Activated CD4-positive, alpha-beta T cell treated with anti-CD3 and anti-CD28 coated beads, Interleukin-2, amount 10 ng/mL, durations not matched to agents 7 days and 5 days (primary cell): ENCODE data around the gene SLCO3A1. TPM values are rescaled to one million over a fixed set of nuclear protein-coding genes. Genes with fewer than 3 reads are reported as not detected.

ENCODE experiments used
- CTCF ChIA-PET: fragments of 350-600 bp; sonication (Branson Sonifier 250); formaldehyde crosslinking; loops from one replicate; lab custom pipeline; 2021; ENCODE audit warnings: antibody characterized with exemption; lab: Charles Lee
- POLR2A ChIA-PET: fragments of 350-600 bp; sonication (Branson Sonifier 250); formaldehyde crosslinking; loops from one replicate; lab custom pipeline; 2021; ENCODE audit warnings: antibody characterized with exemption; lab: Charles Lee
- DNase-seq: peaks from one replicate; pipeline ENCODE4 v3.0.0-alpha.2; 2020
- H3K27ac Mint-ChIP-seq: one replicate; pipeline ENCODE4 v1.8.0; 2021; ENCODE audit warnings: mild to moderate bottlenecking, moderate library complexity, mixed read lengths
- H3K27me3 Mint-ChIP-seq: one replicate; pipeline ENCODE4 v1.8.0; 2021; ENCODE audit warnings: mixed read lengths
- H3K36me3 Mint-ChIP-seq: one replicate; pipeline ENCODE4 v1.8.0; 2021; ENCODE audit warnings: low read depth, mixed read lengths
- H3K4me1 Mint-ChIP-seq: one replicate; pipeline ENCODE4 v1.8.0; 2021; ENCODE audit warnings: mixed read lengths
- H3K4me3 Mint-ChIP-seq: one replicate; pipeline ENCODE4 v1.8.0; 2021; ENCODE audit warnings: mild to moderate bottlenecking, moderate library complexity, mixed read lengths
- H3K9me3 Mint-ChIP-seq: one replicate; pipeline ENCODE4 v1.8.0; 2021; ENCODE audit warnings: mixed read lengths
- total RNA-seq, 2 experiments: library from RNA; stranded (reverse); gene quantifications; one replicate each; pipeline ENCODE4 v1.2.3, GENCODE V29; 2021

The SLCO3A1 gene
- 10 to 100 TPM; 41.8 to 46.8 TPM for total RNA-seq

- ChIA-PET POLR2A (interaction anchor here (0.6 to 0.8 kb wide), 2 partner anchors 147 to 542 kb away, joined by 3 read pairs; no protein-coding TSS in a partner anchor), CTCF (interaction anchor here (0.9 to 2.9 kb wide), 9 partner anchors 9 to 225 kb away, joined by 3 to 17 read pairs (median 4); no protein-coding TSS in a partner anchor)
- peak within 1 kb of the TSS; percentile 83 for H3K4me3 Mint-ChIP-seq
- peaks cover 5% of the 10 kb centered on the region for H3K27me3 Mint-ChIP-seq
- H3K4me1 Mint-ChIP-seq, result peaks cover 65% of the 10 kb centered on the region
- H3K27ac Mint-ChIP-seq, result peak within 1 kb of the TSS; percentile 87
- H3K36me3 Mint-ChIP-seq, result peaks cover 9% of the 10 kb centered on the region
- peaks cover 3% of the 10 kb centered on the region for H3K9me3 Mint-ChIP-seq
- peak; percentile 78 for DNase-seq
Observed at GRCh38 chr15:91853511-91853947, at the start of gene SLCO3A1. SLCO3A1 (plus strand) TSS chr15:91853708.

- Mint-ChIP-seq H3K27ac (no peak overlapping the region), H3K4me3 (no peak overlapping the region), H3K4me1 (no peaks in the 10 kb centered on the region), H3K36me3 (no peaks in the 10 kb centered on the region), H3K27me3 (peaks cover 15% of the 10 kb centered on the region), H3K9me3 (no peaks in the 10 kb centered on the region)
- CTCF ChIA-PET, result interaction anchor here (1.0 kb wide), 1 partner anchor 18 kb away, joined by 3 read pairs; no protein-coding TSS in a partner anchor
- POLR2A ChIA-PET, result no interaction called here
- DNase-seq, result no peak
Observed at GRCh38 chr15:91807122-91807521, 46.4 kb upstream of the SLCO3A1 start.

GRCh38 chr15:91813924-91814323 lies 39.6 kb upstream of the SLCO3A1 start:
- Mint-ChIP-seq H3K27ac (no peak overlapping the region), H3K36me3 (no peaks in the 10 kb centered on the region), H3K4me3 (no peak overlapping the region), H3K4me1 (no peaks in the 10 kb centered on the region), H3K9me3 (peaks cover 17% of the 10 kb centered on the region), H3K27me3 (peaks cover 11% of the 10 kb centered on the region)
- DNase-seq, result no peak
- CTCF ChIA-PET, result no interaction called here
- POLR2A ChIA-PET, result no interaction called here

GRCh38 chr15:91816942-91817341 lies 36.6 kb upstream of the SLCO3A1 start:
- H3K36me3 Mint-ChIP-seq, result no peaks in the 10 kb centered on the region
- H3K4me1 Mint-ChIP-seq, result no peaks in the 10 kb centered on the region
- DNase-seq, result no peak
- peaks cover 11% of the 10 kb centered on the region for H3K27me3 Mint-ChIP-seq
- peaks cover 19% of the 10 kb centered on the region for H3K9me3 Mint-ChIP-seq
- POLR2A ChIA-PET, result no interaction called here
- no peak overlapping the region for H3K4me3 Mint-ChIP-seq
- CTCF ChIA-PET, result interaction anchor here (1.1 kb wide), 1 partner anchor 33 kb away, joined by 3 read pairs; no protein-coding TSS in a partner anchor
- H3K27ac Mint-ChIP-seq, result no peak overlapping the region

GRCh38 chr15:91821458-91821857 lies 32.0 kb upstream of the SLCO3A1 start:
- no peaks in the 10 kb centered on the region for H3K4me1 Mint-ChIP-seq
- POLR2A ChIA-PET, result no interaction called here
- no peak for DNase-seq
- no peak overlapping the region for H3K4me3 Mint-ChIP-seq
- H3K36me3 Mint-ChIP-seq, result no peaks in the 10 kb centered on the region
- no peak overlapping the region for H3K27ac Mint-ChIP-seq
- H3K27me3 Mint-ChIP-seq, result peaks cover 15% of the 10 kb centered on the region
- peaks cover 2% of the 10 kb centered on the region for H3K9me3 Mint-ChIP-seq
- CTCF ChIA-PET, result interaction anchor here (1.0 kb wide), 1 partner anchor 31 kb away, joined by 3 read pairs; no protein-coding TSS in a partner anchor

- Mint-ChIP-seq H3K4me3 (no peak overlapping the region), H3K9me3 (peaks cover 2% of the 10 kb centered on the region), H3K36me3 (no peaks in the 10 kb centered on the region), H3K4me1 (no peaks in the 10 kb centered on the region), H3K27me3 (peaks cover 13% of the 10 kb centered on the region), H3K27ac (no peak overlapping the region)
- no peak for DNase-seq
- CTCF ChIA-PET, result no interaction called here
- POLR2A ChIA-PET, result no interaction called here
Observed at GRCh38 chr15:91824256-91824655, 29.3 kb upstream of the SLCO3A1 start.

GRCh38 chr15:91826443-91826842 lies 27.1 kb upstream of the SLCO3A1 start:
- peaks cover 7% of the 10 kb centered on the region for H3K27me3 Mint-ChIP-seq
- ChIA-PET CTCF (no interaction called here), POLR2A (no interaction called here)
- DNase-seq, result no peak
- H3K4me3 Mint-ChIP-seq, result no peak overlapping the region
- no peaks in the 10 kb centered on the region for H3K9me3 Mint-ChIP-seq
- H3K27ac Mint-ChIP-seq, result no peak overlapping the region
- no peaks in the 10 kb centered on the region for H3K36me3 Mint-ChIP-seq
- no peaks in the 10 kb centered on the region for H3K4me1 Mint-ChIP-seq

- Mint-ChIP-seq H3K4me1 (no peaks in the 10 kb centered on the region), H3K4me3 (no peak overlapping the region), H3K36me3 (no peaks in the 10 kb centered on the region), H3K27ac (no peak overlapping the region), H3K9me3 (no peaks in the 10 kb centered on the region), H3K27me3 (peaks cover 14% of the 10 kb centered on the region)
- POLR2A ChIA-PET, result no interaction called here
- CTCF ChIA-PET, result no interaction called here
- no peak for DNase-seq
Observed at GRCh38 chr15:91833056-91833455, 20.5 kb upstream of the SLCO3A1 start.

GRCh38 chr15:91839867-91840266 lies 13.6 kb upstream of the SLCO3A1 start:
- Mint-ChIP-seq H3K27me3 (peaks cover 42% of the 10 kb centered on the region), H3K27ac (no peak overlapping the region), H3K36me3 (no peaks in the 10 kb centered on the region), H3K4me3 (no peak overlapping the region), H3K4me1 (no peaks in the 10 kb centered on the region), H3K9me3 (no peaks in the 10 kb centered on the region)
- ChIA-PET CTCF (no interaction called here), POLR2A (no interaction called here)
- no peak for DNase-seq

GRCh38 chr15:91841861-91842260 lies 11.6 kb upstream of the SLCO3A1 start:
- Mint-ChIP-seq H3K27ac (no peak overlapping the region), H3K9me3 (no peaks in the 10 kb centered on the region), H3K36me3 (no peaks in the 10 kb centered on the region), H3K4me3 (no peak overlapping the region), H3K4me1 (no peaks in the 10 kb centered on the region), H3K27me3 (peaks cover 46% of the 10 kb centered on the region)
- DNase-seq, result no peak
- ChIA-PET CTCF (no interaction called here), POLR2A (no interaction called here)

GRCh38 chr15:91844341-91844740 lies 9.2 kb upstream of the SLCO3A1 start:
- no peak overlapping the region for H3K4me3 Mint-ChIP-seq
- H3K27ac Mint-ChIP-seq, result no peak overlapping the region
- no peaks in the 10 kb centered on the region for H3K9me3 Mint-ChIP-seq
- peaks cover 2% of the 10 kb centered on the region for H3K4me1 Mint-ChIP-seq
- H3K36me3 Mint-ChIP-seq, result no peaks in the 10 kb centered on the region
- DNase-seq, result no peak
- H3K27me3 Mint-ChIP-seq, result peaks cover 40% of the 10 kb centered on the region
- ChIA-PET CTCF (interaction anchor here (0.6 to 3.4 kb wide), 2 partner anchors 9 to 631 kb away, joined by 5 to 17 read pairs; partner anchors contain the start of gene SLCO3A1), POLR2A (no interaction called here)

- H3K36me3 Mint-ChIP-seq, result no peaks in the 10 kb centered on the region
Observed at GRCh38 chr15:91844928-91845327, 8.6 kb upstream of the SLCO3A1 start.

GRCh38 chr15:91845720-91846119 lies 7.8 kb upstream of the SLCO3A1 start:
- ChIA-PET POLR2A (no interaction called here), CTCF (interaction anchor here (0.6 to 3.4 kb wide), 2 partner anchors 8 to 154 kb away, joined by 4 to 17 read pairs; partner anchors contain the start of gene SLCO3A1)
- peaks cover 37% of the 10 kb centered on the region for H3K27me3 Mint-ChIP-seq
- peaks cover 10% of the 10 kb centered on the region for H3K4me1 Mint-ChIP-seq
- no peak overlapping the region for H3K4me3 Mint-ChIP-seq
- H3K36me3 Mint-ChIP-seq, result no peaks in the 10 kb centered on the region
- no peak for DNase-seq
- peaks cover 3% of the 10 kb centered on the region for H3K9me3 Mint-ChIP-seq
- H3K27ac Mint-ChIP-seq, result no peak overlapping the region

More at GRCh38 chr15:91844928-91845327, 8.6 kb upstream of the SLCO3A1 start:
- peaks cover 42% of the 10 kb centered on the region for H3K27me3 Mint-ChIP-seq
- H3K4me1 Mint-ChIP-seq, result peaks cover 7% of the 10 kb centered on the region
- ChIA-PET CTCF (interaction anchor here (0.6 to 3.4 kb wide), 2 partner anchors 9 to 632 kb away, joined by 5 to 17 read pairs; partner anchors contain the start of gene SLCO3A1), POLR2A (no interaction called here)
- no peak overlapping the region for H3K4me3 Mint-ChIP-seq
- DNase-seq, result no peak
- H3K9me3 Mint-ChIP-seq, result peaks cover 2% of the 10 kb centered on the region
- H3K27ac Mint-ChIP-seq, result no peak overlapping the region
